Activated CD4-positive, alpha-beta memory T cell treated with anti-CD3 and anti-CD28 coated beads, Interleukin-2, amount 10 ng/mL, durations not matched to agents 7 days and 5 days (primary cell): Measurements from ENCODE around the gene SESN2. TPM values are rescaled to one million over a fixed set of nuclear protein-coding genes. Genes with fewer than 3 reads are reported as not detected.
"Not testable (repeated sequence)": the region's sequence is repeated elsewhere in the genome, so short reads cannot be mapped to it uniquely, and the experiment has no call there.

Experiments used
- CTCF ChIA-PET: fragments of 350-600 bp; sonication (Branson Sonifier 250); formaldehyde crosslinking; loops from one replicate; lab custom pipeline; 2021; ENCODE audit warnings: antibody characterized with exemption, inconsistent platforms; lab: Charles Lee
- POLR2A ChIA-PET: fragments of 350-600 bp; sonication (Branson Sonifier 250); formaldehyde crosslinking; loops from one replicate; lab custom pipeline; 2021; ENCODE audit warnings: antibody characterized with exemption; lab: Charles Lee
- DNase-seq: peaks from one replicate; pipeline ENCODE4 v3.0.0-alpha.2; 2020
- H3K27ac Mint-ChIP-seq: one replicate; pipeline ENCODE4 v1.8.0; 2021; ENCODE audit warnings: mild to moderate bottlenecking, mixed read lengths
- H3K27me3 Mint-ChIP-seq: one replicate; pipeline ENCODE4 v1.8.0; 2021; ENCODE audit warnings: mixed read lengths
- H3K36me3 Mint-ChIP-seq: one replicate; pipeline ENCODE4 v1.8.0; 2021; ENCODE audit warnings: low read depth, mixed read lengths
- H3K4me1 Mint-ChIP-seq: one replicate; pipeline ENCODE4 v1.8.0; 2021; ENCODE audit warnings: mixed read lengths
- H3K4me3 Mint-ChIP-seq: one replicate; pipeline ENCODE4 v1.8.0; 2021; ENCODE audit warnings: mild to moderate bottlenecking, mixed read lengths
- H3K9me3 Mint-ChIP-seq: one replicate; pipeline ENCODE4 v1.8.0; 2021; ENCODE audit warnings: mixed read lengths
- total RNA-seq, 2 experiments: library from RNA; stranded (reverse); gene quantifications; one replicate each; pipeline ENCODE4 v1.2.3, GENCODE V29; 2021

The SESN2 gene
- total RNA-seq, 2 experiments from 2014 or later, result 22.8 to 23.9 TPM

- Mint-ChIP-seq H3K27me3 (peaks cover 6% of the 10 kb centered on the region), H3K4me3 (no peak overlapping the region), H3K9me3 (no peaks in the 10 kb centered on the region), H3K4me1 (peaks cover 3% of the 10 kb centered on the region), H3K36me3 (no peaks in the 10 kb centered on the region), H3K27ac (no peak overlapping the region)
- ChIA-PET CTCF (interaction anchor here (1.3 kb wide), 1 partner anchor 74 kb away, joined by 3 read pairs; no protein-coding TSS in a partner anchor), POLR2A (no interaction called here)
- DNase-seq, result no peak
These were observed 62.9 kb downstream of the SESN2 start for GRCh38 chr1:28322194-28322593.

GRCh38 chr1:28323720-28324119 lies 64.4 kb downstream of the SESN2 start:
- POLR2A ChIA-PET, result no interaction called here
- Mint-ChIP-seq H3K27ac (no peak overlapping the region), H3K4me1 (peaks cover 13% of the 10 kb centered on the region), H3K27me3 (peaks cover 3% of the 10 kb centered on the region), H3K9me3 (no peaks in the 10 kb centered on the region), H3K4me3 (no peak overlapping the region), H3K36me3 (peaks cover 1% of the 10 kb centered on the region)
- CTCF ChIA-PET, result no interaction called here
- no peak for DNase-seq

DNA sequence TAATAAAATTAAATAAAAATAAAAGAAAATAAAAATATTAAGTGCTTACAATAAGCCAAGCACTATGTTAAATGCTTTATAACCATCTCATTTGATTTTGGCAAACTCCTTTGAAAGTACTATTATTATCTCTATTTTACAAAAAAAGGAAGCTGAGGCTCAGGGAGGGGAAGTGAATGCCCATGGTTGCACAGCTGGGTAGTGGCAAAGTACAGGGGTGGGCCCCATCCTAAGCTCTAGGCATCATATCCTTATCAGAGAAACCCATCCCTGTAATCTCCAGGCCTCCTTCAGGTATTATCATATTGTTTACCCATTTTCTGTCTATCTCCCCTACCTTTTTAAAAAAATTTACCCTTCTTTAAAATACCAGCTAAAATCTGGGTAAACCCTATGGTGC lies 67.2 kb downstream of the SESN2 start:
- DNase-seq, result no peak
- Mint-ChIP-seq H3K36me3 (peaks cover 16% of the 10 kb centered on the region), H3K4me3 (no peak overlapping the region), H3K27me3 (peaks cover under 1% of the 10 kb centered on the region), H3K9me3 (no peaks in the 10 kb centered on the region), H3K4me1 (peaks cover 29% of the 10 kb centered on the region), H3K27ac (no peak overlapping the region)
- ChIA-PET CTCF (interaction anchor here (0.7 to 1.1 kb wide), 3 partner anchors 33 to 81 kb away, joined by 3 to 4 read pairs (median 3); no protein-coding TSS in a partner anchor), POLR2A (interaction anchor here (1.0 to 5.9 kb wide), 3 partner anchors 28 to 83 kb away, joined by 3 to 87 read pairs (median 13); partner anchors contain the start of gene SESN2)

GRCh38 chr1:28326984-28327383 lies 67.7 kb downstream of the SESN2 start:
- ChIA-PET CTCF (interaction anchor here (0.9 to 1.2 kb wide), 3 partner anchors 16 to 37 kb away, joined by 3 to 4 read pairs (median 4); no protein-coding TSS in a partner anchor), POLR2A (interaction anchor here (1.0 to 5.9 kb wide), 4 partner anchors 29 to 83 kb away, joined by 3 to 87 read pairs (median 46); partner anchors contain the start of gene SESN2)
- DNase-seq, result no peak
- H3K9me3 Mint-ChIP-seq, result no peaks in the 10 kb centered on the region
- no peak overlapping the region for H3K27ac Mint-ChIP-seq
- peaks cover 21% of the 10 kb centered on the region for H3K36me3 Mint-ChIP-seq
- H3K27me3 Mint-ChIP-seq, result no peaks in the 10 kb centered on the region
- peak overlapping the region; percentile 12 for H3K4me3 Mint-ChIP-seq
- peaks cover 32% of the 10 kb centered on the region for H3K4me1 Mint-ChIP-seq

GRCh38 chr1:28327431-28327830 lies 68.1 kb downstream of the SESN2 start:
- Mint-ChIP-seq H3K4me1 (peaks cover 34% of the 10 kb centered on the region), H3K36me3 (peaks cover 26% of the 10 kb centered on the region), H3K4me3 (peak overlapping the region; percentile 95)
- ChIA-PET CTCF (interaction anchor here (0.8 to 2.7 kb wide), 4 partner anchors 17 to 79 kb away, joined by 3 to 33 read pairs (median 4); no protein-coding TSS in a partner anchor), POLR2A (interaction anchor here (1.0 to 5.9 kb wide), 4 partner anchors 29 to 84 kb away, joined by 3 to 87 read pairs (median 46); partner anchors contain the start of gene SESN2)
- DNase-seq, H3K27ac Mint-ChIP-seq, H3K9me3 Mint-ChIP-seq, H3K27me3 Mint-ChIP-seq: not testable (repeated sequence)

GRCh38 chr1:28328228-28328648 lies 68.9 kb downstream of the SESN2 start:
- H3K4me1 Mint-ChIP-seq, result peaks cover 42% of the 10 kb centered on the region
- H3K9me3 Mint-ChIP-seq, result no peaks in the 10 kb centered on the region
- ChIA-PET CTCF (interaction anchor here (0.5 to 2.7 kb wide), 14 partner anchors 11 to 862 kb away, joined by 3 to 33 read pairs (median 4); partner anchors contain the start of gene EYA3), POLR2A (interaction anchor here (0.6 to 5.9 kb wide), 31 partner anchors 9 to 1094 kb away, joined by 3 to 87 read pairs (median 5); partner anchors contain the start of genes ATP5IF1, EYA3, GMEB1 and PHACTR4)
- peak overlapping the region; percentile 97 for H3K27ac Mint-ChIP-seq
- H3K4me3 Mint-ChIP-seq, result peak overlapping the region; percentile 95
- DNase-seq, result no peak
- no peaks in the 10 kb centered on the region for H3K27me3 Mint-ChIP-seq
- H3K36me3 Mint-ChIP-seq, result peaks cover 34% of the 10 kb centered on the region

DNA sequence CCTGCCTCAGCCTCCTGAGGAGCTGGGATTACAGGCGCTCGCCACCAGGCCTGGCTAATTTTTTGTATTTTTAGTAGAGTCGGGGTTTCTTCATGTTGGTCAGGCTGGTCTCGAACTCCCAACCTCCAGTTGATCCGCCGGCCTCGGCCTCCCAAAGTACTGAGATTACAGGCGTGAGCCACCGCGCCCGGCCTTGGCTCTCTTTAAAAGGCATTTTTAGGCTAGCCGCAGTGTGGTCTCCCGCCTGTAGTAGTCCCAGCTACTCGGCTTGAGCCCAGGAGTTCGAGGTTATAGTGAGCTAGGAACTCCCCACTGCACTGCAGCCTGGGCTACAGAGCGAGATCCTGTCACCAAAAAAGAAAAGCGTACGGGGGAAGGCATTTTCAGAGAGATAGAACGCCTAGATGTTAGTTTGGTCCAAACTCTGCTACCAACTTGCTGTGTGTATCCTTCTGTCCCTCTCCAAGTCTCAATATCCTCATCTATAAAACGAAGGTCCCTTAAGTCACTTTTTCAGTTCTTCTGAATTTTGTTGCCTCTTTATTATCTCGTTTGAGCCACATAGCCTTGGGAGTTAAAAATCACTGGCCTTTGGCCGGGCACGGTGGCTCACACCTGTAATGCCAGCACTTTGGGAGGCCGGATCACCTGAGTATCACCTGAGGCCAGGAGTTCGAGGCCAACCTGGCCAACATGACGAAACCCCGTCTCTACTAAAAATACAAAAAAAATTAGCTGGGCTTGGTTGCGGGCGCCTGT lies 70.3 kb downstream of the SESN2 start:
- peaks cover 41% of the 10 kb centered on the region for H3K36me3 Mint-ChIP-seq
- ChIA-PET POLR2A (interaction anchor here (0.8 to 5.9 kb wide), 31 partner anchors 8 to 1095 kb away, joined by 3 to 87 read pairs (median 5); partner anchors contain the start of genes ATP5IF1, EYA3, GMEB1 and PPP1R8), CTCF (interaction anchor here (0.7 to 2.7 kb wide), 15 partner anchors 9 to 1283 kb away, joined by 3 to 33 read pairs (median 3); partner anchors contain the start of genes EYA3 and YTHDF2)
- H3K9me3 Mint-ChIP-seq, result no peaks in the 10 kb centered on the region
- peak overlapping the region; percentile 97 for H3K27ac Mint-ChIP-seq
- peaks cover 44% of the 10 kb centered on the region for H3K4me1 Mint-ChIP-seq
- H3K27me3 Mint-ChIP-seq, result no peaks in the 10 kb centered on the region
- peak overlapping the region; percentile 95 for H3K4me3 Mint-ChIP-seq
- DNase-seq, result peak; percentile 61

Other genes starting within 250 kb of the SESN2 start
- gene EYA3, start 170.9 kb upstream of the SESN2 start, total RNA-seq, result 10 to 100 TPM; 29.5 to 32.0 TPM
- under 1 TPM; 0.23 to 0.38 TPM for gene PTAFR, start 82.8 kb upstream of the SESN2 start, total RNA-seq
- 100 to 1,000 TPM; 100 to 104 TPM for gene DNAJC8, start 26.5 kb upstream of the SESN2 start, total RNA-seq
- 100 to 1,000 TPM; 178 TPM for gene ATP5IF1, start 23.4 kb upstream of the SESN2 start, total RNA-seq
- 10 to 100 TPM; 23.7 to 25.6 TPM for gene MED18, start 69.5 kb downstream of the SESN2 start, total RNA-seq
- 10 to 100 TPM; 24.8 to 25.7 TPM for gene PHACTR4, start 110.2 kb downstream of the SESN2 start, total RNA-seq
- gene RCC1, start 246.5 kb downstream of the SESN2 start, total RNA-seq, result 10 to 100 TPM; 47.6 to 50.7 TPM